Measurements from ENCODE around the gene NXPH3. TPM values are rescaled to one million over a fixed set of nuclear protein-coding genes. Genes with fewer than 3 reads are reported as not detected.
A peak's percentile ranks its signal among the peaks of the same experiment; 100 is the strongest.

Gene NXPH3
- total and polyA plus RNA-seq, 9 of the 15 experiments (the other 6 are each of a cell fraction or from before 2014, with no cell fraction given) = 0.04 to 0.27 (median 0.07) TPM; not detected in 2

DNA sequence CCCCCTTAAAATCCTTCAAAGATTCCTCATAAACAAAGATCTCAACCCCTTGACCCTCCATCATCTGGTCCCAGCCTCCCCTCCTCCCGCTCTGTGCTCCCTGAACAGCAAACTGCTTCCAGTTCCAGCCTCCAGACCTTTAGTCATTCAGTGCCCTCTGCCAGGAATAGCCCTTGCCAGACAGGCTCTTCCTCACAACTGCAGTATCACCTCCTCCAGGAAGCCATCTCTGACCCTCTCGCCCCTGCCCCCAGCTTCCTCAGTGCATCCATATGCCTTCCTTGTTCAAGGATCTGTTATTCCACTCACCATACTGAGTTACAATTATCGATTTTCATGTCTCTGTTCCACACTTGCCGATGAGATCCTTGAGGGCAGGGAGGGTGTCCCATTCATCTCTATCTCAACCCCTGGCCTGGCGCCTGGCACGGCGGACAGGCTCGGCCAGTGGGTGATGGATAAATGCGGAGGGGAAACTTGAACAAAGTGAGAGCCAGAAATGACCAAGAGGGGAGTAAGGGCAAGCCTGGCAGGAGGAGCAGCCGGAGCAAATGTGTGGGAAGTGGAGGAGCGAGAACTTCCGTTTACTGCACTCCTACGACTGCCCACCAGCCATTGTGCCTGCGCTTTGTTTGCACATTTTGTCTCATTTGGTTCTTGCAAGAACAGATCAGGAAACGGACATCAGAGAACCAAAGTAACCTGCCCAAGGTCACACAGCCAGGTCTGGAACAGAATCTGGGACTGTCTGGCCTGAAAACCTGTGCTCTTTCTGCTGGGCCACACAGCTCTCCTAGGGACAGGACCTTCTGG lies 2.0 kb upstream of the NXPH3 start:
- POLR2A ChIA-PET = interaction anchor here (0.6 to 1.4 kb wide), 2 partner anchors 118 to 136 kb away, joined by 3 to 4 read pairs; no protein-coding TSS in a partner anchor

GRCh38 chr17:49574323-49574781 lies 1.3 kb upstream of the NXPH3 start:
- Histone ChIP-seq H4K20me1 (replicated peaks; ENCODE audit: control insufficient read depth, insufficient read depth, low read length) (peaks cover 16% of the 10 kb centered on the region; the same call in 1 of the 2 replicates), H3K27me3 (ENCODE audit: control insufficient read depth in 2 of 2, insufficient read depth in 2 of 2, low read length in 2 of 2) (peaks cover 12 to 31% of the 10 kb centered on the region in 2 experiments; a peak in 4 of 5 replicates), H3K4me1 (replicated peaks in 1 of 2; ENCODE audit: control insufficient read depth in 2 of 2, insufficient read depth in 2 of 2, low read length in 2 of 2) (peaks cover 8 to 59% of the 10 kb centered on the region in 2 experiments; a peak in 4 of 5 replicates), H3K27ac (ENCODE audit: extremely low read depth, low read depth, low read length) (no peak overlapping the region), H3K79me2 (ENCODE audit: control insufficient read depth, insufficient read depth, low read length) (no peaks in the 10 kb centered on the region), H3K4me3 (no peak overlapping the region), H2AFZ (ENCODE audit: low read depth, low read length) (no peak overlapping the region), H3K9me3 (replicated peaks; ENCODE audit: control insufficient read depth, insufficient read depth, low read depth, low read length) (no peaks in the 10 kb centered on the region), H3K9ac (ENCODE audit: insufficient read depth in 1 of 2, low read depth in 2 of 2, low read length in 2 of 2) (peak overlapping the region in 1 of 2 experiments; percentile 20; a peak in 1 of 4 replicates), H3K9me1 (ENCODE audit: control insufficient read depth, insufficient read depth, low read length) (no peaks in the 10 kb centered on the region), H3K4me2 (ENCODE audit: insufficient read depth, low read length) (no peak overlapping the region), H3K36me3 (ENCODE audit: control insufficient read depth, insufficient read depth, low read length) (no peaks in the 10 kb centered on the region)
- in situ Hi-C loops (cut with MboI) (loop anchor here (5.0 kb wide), 3 partner anchors 123 to 423 kb away; partner anchors contain the start of genes DLX3 and TAC4), intact Hi-C loops (cut with micrococcal nuclease) (no loop called here)
- CTCF ChIA-PET (ENCODE audit: low intra/inter-chr PET ratio) = interaction anchor here (2.6 kb wide), 1 partner anchor 121 kb away, joined by 23 read pairs; no protein-coding TSS in a partner anchor
- ATAC-seq (no peak), DNase-seq (ENCODE audit: extremely low read depth in 1 of 4, low spot score in 3 of 4) (no peak), FAIRE-seq (no peak)
- WGBS (ENCODE audit: insufficient coverage, low coverage, missing lambda C conversion rate) = 40% methylated on average over 11 of the region's 13 CpGs
- POLR2A ChIA-PET = interaction anchor here (0.6 to 1.4 kb wide), 4 partner anchors 117 to 135 kb away, joined by 3 to 4 read pairs (median 3); no protein-coding TSS in a partner anchor
- BruUV-seq (replicated peaks) = no TSS peak
- TF ChIP-seq MAZ (CRISPR knock-in tag; conservative IDR thresholded peaks at IDR 0.05 in 1 of 2, IDR thresholded peaks at IDR 0.05 in 1 of 2) = no peak
- 0 out of 2 replicates have a peak, but pooled peaks have one; percentile 36 for TF ChIP-seq ZNF740 (CRISPR knock-in tag; IDR thresholded peaks at IDR 0.05)
- TF ChIP-seq ZNF740 (tag; IDR thresholded peaks at IDR 0.05) = no peak

More for the DNA sequence above, 2.0 kb upstream of the NXPH3 start:
- no peaks in the 10 kb centered on the region for H3K9me1 ChIP-seq (ENCODE audit: control insufficient read depth, insufficient read depth, low read length)
- in situ Hi-C loops (cut with MboI) = loop anchor here (5.0 kb wide), 3 partner anchors 124 to 424 kb away; partner anchors contain the start of genes DLX3 and TAC4
- H3K4me2 ChIP-seq (ENCODE audit: insufficient read depth, low read length) = no peak overlapping the region
- peak overlapping the region in 1 of 2 experiments; percentile 20; a peak in 1 of 4 replicates for H3K9ac ChIP-seq (ENCODE audit: insufficient read depth in 1 of 2, low read depth in 2 of 2, low read length in 2 of 2)
- H3K27me3 ChIP-seq (ENCODE audit: control insufficient read depth in 2 of 2, insufficient read depth in 2 of 2, low read length in 2 of 2) = peaks cover 12 to 31% of the 10 kb centered on the region in 2 experiments; a peak in 4 of 5 replicates
- no peak for DNase-seq (ENCODE audit: extremely low read depth in 1 of 4, low spot score in 3 of 4)
- no peak for ATAC-seq
- H3K4me1 ChIP-seq (replicated peaks in 1 of 2; ENCODE audit: control insufficient read depth in 2 of 2, insufficient read depth in 2 of 2, low read length in 2 of 2) = peaks cover 8 to 52% of the 10 kb centered on the region in 2 experiments; a peak in 4 of 5 replicates
- H3K27ac ChIP-seq (ENCODE audit: extremely low read depth, low read depth, low read length) = no peak overlapping the region
- H4K20me1 ChIP-seq (replicated peaks; ENCODE audit: control insufficient read depth, insufficient read depth, low read length) = peaks cover 16% of the 10 kb centered on the region; the same call in 1 of the 2 replicates
- intact Hi-C loops (cut with micrococcal nuclease) = no loop called here
- H3K79me2 ChIP-seq (ENCODE audit: control insufficient read depth, insufficient read depth, low read length) = no peaks in the 10 kb centered on the region
- no peak overlapping the region for H2AFZ ChIP-seq (ENCODE audit: low read depth, low read length)
- peak; percentile 44 for TF ChIP-seq RBM25 (IDR thresholded peaks at IDR 0.05; ENCODE audit: low read depth, low read length, severe bottlenecking)
- peak; percentile 84 for TF ChIP-seq ZNF263 (CRISPR knock-in tag; IDR thresholded peaks at IDR 0.05; ENCODE audit: borderline replicate concordance)
- TF ChIP-seq CC2D1A (IDR thresholded peaks at IDR 0.05) = no peak
- TF ChIP-seq ZFP36 (IDR thresholded peaks at IDR 0.05; ENCODE audit: low read depth, low read length, partially characterized antibody) = peak; percentile 37
- no peaks in the 10 kb centered on the region for H3K36me3 ChIP-seq (ENCODE audit: control insufficient read depth, insufficient read depth, low read length)
- BruUV-seq (replicated peaks) = no TSS peak
- CTCF ChIA-PET (ENCODE audit: low intra/inter-chr PET ratio) = interaction anchor here (0.6 to 0.9 kb wide), 2 partner anchors 423 to 439 kb away, joined by 3 read pairs; no protein-coding TSS in a partner anchor
- no peaks in the 10 kb centered on the region for H3K9me3 ChIP-seq (replicated peaks; ENCODE audit: control insufficient read depth, insufficient read depth, low read depth, low read length)
- FAIRE-seq = no peak
- H3K4me3 ChIP-seq = no peak overlapping the region
- WGBS (ENCODE audit: insufficient coverage, low coverage, missing lambda C conversion rate) = 15% methylated on average over 15 of the region's 15 CpGs

Measured in K562 (cell line).